ENCODE data around the gene GPR17.

The GPR17 gene, protein sequence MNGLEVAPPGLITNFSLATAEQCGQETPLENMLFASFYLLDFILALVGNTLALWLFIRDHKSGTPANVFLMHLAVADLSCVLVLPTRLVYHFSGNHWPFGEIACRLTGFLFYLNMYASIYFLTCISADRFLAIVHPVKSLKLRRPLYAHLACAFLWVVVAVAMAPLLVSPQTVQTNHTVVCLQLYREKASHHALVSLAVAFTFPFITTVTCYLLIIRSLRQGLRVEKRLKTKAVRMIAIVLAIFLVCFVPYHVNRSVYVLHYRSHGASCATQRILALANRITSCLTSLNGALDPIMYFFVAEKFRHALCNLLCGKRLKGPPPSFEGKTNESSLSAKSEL

DNA sequence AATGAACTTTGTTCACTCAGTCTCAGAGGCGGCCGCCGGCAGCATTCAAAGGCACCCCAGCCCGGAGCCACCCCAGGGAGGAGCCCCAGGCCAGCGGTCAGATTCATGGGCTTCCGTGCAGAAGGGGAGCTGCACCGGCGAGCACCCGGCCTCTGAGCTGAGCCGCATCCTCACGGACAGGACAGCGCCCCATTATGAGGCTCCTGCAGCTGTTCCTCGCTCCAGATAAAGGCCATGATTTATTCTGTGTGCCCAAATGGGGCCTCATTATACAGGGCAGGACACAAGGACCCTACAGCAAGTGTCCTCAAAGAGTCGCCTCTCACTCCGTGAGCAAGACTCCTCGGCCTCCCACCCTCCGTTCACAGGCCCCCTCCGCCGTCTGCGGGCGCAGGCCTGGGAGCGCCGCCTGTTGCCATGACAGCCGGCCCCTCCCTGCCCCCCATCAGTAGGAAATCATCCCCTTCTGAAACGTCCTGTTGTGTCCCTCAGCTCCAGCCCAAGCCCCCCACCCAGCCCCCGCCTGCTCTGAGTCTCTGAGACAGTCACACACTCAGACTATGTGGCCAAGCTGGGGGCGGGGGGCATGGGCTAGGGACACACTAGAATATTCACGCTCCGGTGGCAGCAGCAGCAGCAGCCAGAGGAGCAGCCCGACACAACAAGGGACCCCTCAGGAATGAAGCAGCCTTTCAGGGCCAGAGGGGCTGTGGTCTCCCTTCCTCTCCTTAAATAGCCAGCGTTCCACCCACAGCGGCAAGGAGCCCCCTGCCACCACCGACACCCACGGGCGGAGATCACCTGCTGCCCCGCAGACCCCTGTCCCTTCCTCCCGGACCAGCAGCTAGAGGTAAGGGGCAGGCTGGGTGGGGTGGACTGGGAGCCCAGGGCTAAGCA is at the start of gene GPR17:
TSS of gene GPR17 (plus strand) at position 759 of the 897 bp plus-strand sequence. CDS start 4,583 bp downstream, outside the sequence.
- no peaks in the 10 kb centered on the region for H3F3A ChIP-seq (ENCODE audit: insufficient read depth)
- no peak within 1 kb of the TSS for H3K9ac ChIP-seq (ENCODE audit: low read length)
- H3K79me2 ChIP-seq (ENCODE audit: insufficient read depth, low read length), result no peaks in the 10 kb centered on the region
- no peak within 1 kb of the TSS for H3K27ac ChIP-seq (ENCODE audit: low read depth, low read length)
- no peak within 1 kb of the TSS for H3K4me2 ChIP-seq (ENCODE audit: low read depth, low read length, poor library complexity, severe bottlenecking)
- H4K20me1 ChIP-seq (ENCODE audit: low read depth, low read length), result no peaks in the 10 kb centered on the region
- no peak for TF ChIP-seq EZH2phosphoT487 (conservative IDR thresholded peaks at IDR 0.05; ENCODE audit: low read length)
- TF ChIP-seq, protein P1, sequence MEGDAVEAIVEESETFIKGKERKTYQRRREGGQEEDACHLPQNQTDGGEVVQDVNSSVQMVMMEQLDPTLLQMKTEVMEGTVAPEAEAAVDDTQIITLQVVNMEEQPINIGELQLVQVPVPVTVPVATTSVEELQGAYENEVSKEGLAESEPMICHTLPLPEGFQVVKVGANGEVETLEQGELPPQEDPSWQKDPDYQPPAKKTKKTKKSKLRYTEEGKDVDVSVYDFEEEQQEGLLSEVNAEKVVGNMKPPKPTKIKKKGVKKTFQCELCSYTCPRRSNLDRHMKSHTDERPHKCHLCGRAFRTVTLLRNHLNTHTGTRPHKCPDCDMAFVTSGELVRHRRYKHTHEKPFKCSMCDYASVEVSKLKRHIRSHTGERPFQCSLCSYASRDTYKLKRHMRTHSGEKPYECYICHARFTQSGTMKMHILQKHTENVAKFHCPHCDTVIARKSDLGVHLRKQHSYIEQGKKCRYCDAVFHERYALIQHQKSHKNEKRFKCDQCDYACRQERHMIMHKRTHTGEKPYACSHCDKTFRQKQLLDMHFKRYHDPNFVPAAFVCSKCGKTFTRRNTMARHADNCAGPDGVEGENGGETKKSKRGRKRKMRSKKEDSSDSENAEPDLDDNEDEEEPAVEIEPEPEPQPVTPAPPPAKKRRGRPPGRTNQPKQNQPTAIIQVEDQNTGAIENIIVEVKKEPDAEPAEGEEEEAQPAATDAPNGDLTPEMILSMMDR (IDR thresholded peaks at IDR 0.05; ENCODE audit: insufficient read depth, low read length, poor library complexity, severe bottlenecking), result no peak
- no peaks in the 10 kb centered on the region for H3K36me3 ChIP-seq (ENCODE audit: low read length)
- H3K9me3 ChIP-seq (ENCODE audit: insufficient read depth, low read length), result no peaks in the 10 kb centered on the region
- H3K4me3 ChIP-seq (ENCODE audit: insufficient read depth, low read length, poor library complexity, severe bottlenecking), result no peak within 1 kb of the TSS
- no peak within 1 kb of the TSS for H2AFZ ChIP-seq (ENCODE audit: low read depth, low read length, severe bottlenecking)
- H3K27me3 ChIP-seq (ENCODE audit: low read length), result no peaks in the 10 kb centered on the region
- no peaks in the 10 kb centered on the region for H3K9me2 ChIP-seq (replicated peaks; ENCODE audit: insufficient read depth, low read length)

DNA sequence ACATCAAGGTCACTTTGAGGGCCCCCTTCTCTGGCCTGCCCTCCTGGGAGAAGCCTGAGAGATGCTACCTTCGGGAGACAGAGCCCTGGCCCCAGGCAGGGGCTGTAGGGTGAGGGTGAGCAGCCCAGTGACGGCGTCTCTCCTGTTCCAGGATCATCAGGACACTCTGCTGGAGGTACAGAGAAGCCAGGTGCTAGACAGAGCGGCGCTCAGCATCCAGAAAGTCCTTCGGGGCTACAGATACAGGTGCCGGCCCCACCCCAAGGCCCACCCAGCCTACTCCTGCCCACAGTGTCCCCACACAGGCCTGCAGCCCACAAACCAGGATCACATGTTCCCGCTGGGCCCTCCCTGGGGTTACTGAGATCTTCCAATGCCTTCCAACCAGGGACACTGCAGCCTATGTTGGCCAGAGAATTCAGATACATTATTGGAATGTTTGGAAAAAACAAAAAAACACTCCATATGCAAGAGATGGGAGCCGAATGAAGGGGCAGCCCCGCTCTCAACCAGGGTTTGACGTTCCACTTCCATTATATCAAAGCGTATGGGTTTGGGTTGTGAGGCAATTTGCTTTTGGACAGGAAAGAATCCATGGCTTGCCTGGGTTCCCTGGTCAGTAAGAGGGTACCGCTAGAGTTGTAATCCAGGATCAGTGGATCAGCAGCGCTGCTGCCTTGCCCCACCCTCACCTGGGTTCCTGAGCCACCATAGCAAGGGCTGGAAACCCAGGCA is 49.5 kb upstream of the GPR17 start:
- H3K27me3 ChIP-seq (ENCODE audit: low read length), result no peaks in the 10 kb centered on the region
- no peak overlapping the region for H3K9ac ChIP-seq (ENCODE audit: low read length)
- no peaks in the 10 kb centered on the region for H3K36me3 ChIP-seq (ENCODE audit: low read length)
- H3K9me3 ChIP-seq (ENCODE audit: insufficient read depth, low read length), result no peaks in the 10 kb centered on the region
- no peaks in the 10 kb centered on the region for H3K9me2 ChIP-seq (replicated peaks; ENCODE audit: insufficient read depth, low read length)
- no peak overlapping the region for H3K27ac ChIP-seq (ENCODE audit: low read depth, low read length)
- H2AFZ ChIP-seq (ENCODE audit: low read depth, low read length, severe bottlenecking), result no peak overlapping the region
- no peak overlapping the region for H3K4me2 ChIP-seq (ENCODE audit: low read depth, low read length, poor library complexity, severe bottlenecking)
- H3K79me2 ChIP-seq (ENCODE audit: insufficient read depth, low read length), result no peaks in the 10 kb centered on the region
- no peaks in the 10 kb centered on the region for H4K20me1 ChIP-seq (ENCODE audit: low read depth, low read length)
- TF ChIP-seq, protein P1 (IDR thresholded peaks at IDR 0.05; ENCODE audit: insufficient read depth, low read length, poor library complexity, severe bottlenecking), result no peak
- no peak for TF ChIP-seq EZH2phosphoT487 (conservative IDR thresholded peaks at IDR 0.05; ENCODE audit: low read length)
- H3F3A ChIP-seq (ENCODE audit: insufficient read depth), result no peaks in the 10 kb centered on the region
- no peak overlapping the region for H3K4me3 ChIP-seq (ENCODE audit: insufficient read depth, low read length, poor library complexity, severe bottlenecking)

DNA sequence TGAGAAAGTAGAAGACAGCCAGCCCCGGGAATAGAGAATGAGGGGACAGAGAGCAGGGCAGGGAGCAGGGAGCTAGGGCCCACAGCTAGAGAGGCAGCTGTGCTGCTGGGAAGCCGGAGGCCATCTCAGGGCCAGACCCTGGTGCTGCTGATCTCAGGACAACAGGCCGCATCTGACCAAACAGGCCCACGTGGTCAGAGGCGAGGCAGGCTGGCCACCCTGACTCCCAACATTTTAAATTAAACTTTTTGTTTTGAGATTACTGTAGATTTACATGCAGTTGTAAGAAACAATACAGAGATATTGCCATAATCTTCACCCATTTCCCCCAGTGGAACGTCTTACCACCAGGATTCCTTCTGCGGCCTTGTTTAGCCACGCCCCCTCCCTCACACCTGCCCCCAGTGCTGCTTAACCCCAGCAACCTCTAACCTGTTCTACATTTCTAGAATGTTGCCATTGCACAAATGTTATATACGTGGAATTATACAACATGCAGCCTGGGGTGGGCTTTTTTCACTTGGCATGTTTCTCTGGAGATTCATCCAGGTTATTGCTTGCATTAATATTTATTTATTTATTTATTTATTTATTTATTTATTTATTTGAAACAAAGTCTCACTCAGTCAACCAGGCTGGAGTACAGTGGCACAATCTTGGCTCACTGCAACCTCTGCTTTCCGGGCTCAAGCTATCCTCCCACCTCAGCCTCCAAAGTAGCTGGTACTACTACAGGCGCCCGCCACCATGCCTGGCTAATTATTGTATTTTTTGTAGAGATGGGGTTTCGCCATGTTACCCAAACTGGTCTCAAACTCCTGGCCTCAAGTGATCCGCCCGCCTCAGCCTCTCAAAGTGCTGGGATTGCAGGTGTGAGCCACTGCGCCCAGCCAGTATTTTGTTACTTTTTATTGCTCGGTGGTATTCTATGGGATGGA is 48.6 kb upstream of the GPR17 start:
- Histone ChIP-seq H3K4me2 (ENCODE audit: low read depth, low read length, poor library complexity, severe bottlenecking) (no peak overlapping the region), H3K36me3 (ENCODE audit: low read length) (no peaks in the 10 kb centered on the region), H3K9me3 (ENCODE audit: insufficient read depth, low read length) (no peaks in the 10 kb centered on the region), H3K27me3 (ENCODE audit: low read length) (no peaks in the 10 kb centered on the region), H3K27ac (ENCODE audit: low read depth, low read length) (no peak overlapping the region), H4K20me1 (ENCODE audit: low read depth, low read length) (no peaks in the 10 kb centered on the region), H3K9me2 (replicated peaks; ENCODE audit: insufficient read depth, low read length) (no peaks in the 10 kb centered on the region), H3K4me3 (ENCODE audit: insufficient read depth, low read length, poor library complexity, severe bottlenecking) (no peak overlapping the region), H2AFZ (ENCODE audit: low read depth, low read length, severe bottlenecking) (no peak overlapping the region), H3K9ac (ENCODE audit: low read length) (no peak overlapping the region), H3K79me2 (ENCODE audit: insufficient read depth, low read length) (no peaks in the 10 kb centered on the region), H3F3A (ENCODE audit: insufficient read depth) (no peaks in the 10 kb centered on the region)
- TF ChIP-seq EZH2phosphoT487 (conservative IDR thresholded peaks at IDR 0.05; ENCODE audit: low read length), result no peak
- TF ChIP-seq, protein P1 (IDR thresholded peaks at IDR 0.05; ENCODE audit: insufficient read depth, low read length, poor library complexity, severe bottlenecking), result no peak

Data from SU-DHL-6 (cell line).